Right lobe of liver (tissue), 4 donors: ENCODE data around the gene BPIFB6.

ENCODE experiments used
- CTCF ChIP-seq, 4 donors: fragments of 200-600 bp in 3 of 4; fragments of 450-650 bp in 1 of 4; IDR thresholded peaks; one replicate each; pipeline versions ENCODE4 v1.5.1 to v1.8.0; 2016 to 2022; ENCODE audit warnings: antibody characterized with exemption in 4 of 4, mild to moderate bottlenecking in 2 of 4
- POLR2A ChIP-seq: fragments of 450-650 bp; IDR thresholded peaks from one replicate; pipeline ENCODE4 v1.6.1; 2017; ENCODE audit warnings: antibody characterized with exemption, mild to moderate bottlenecking
- donor health status: DM: no; HTN: no; CAD: no.
- donor health status: DM: no; HTN: no; CAD: no.
- donor health status: DM: no; HTN: yes; CAD: no.

- no peak for TF ChIP-seq CTCF (IDR thresholded peaks at IDR 0.05)
- TF ChIP-seq POLR2A = no peak
Measured at GRCh38 chr20:33028875-33029274, 2.6 kb upstream of the BPIFB6 start.
